IMR-90 (cell line): ENCODE data around the gene CETN3. TPM values are rescaled to one million over a fixed set of nuclear protein-coding genes. Genes with fewer than 3 reads are reported as not detected.

ENCODE experiments used
- ATAC-seq: fragments of 200-7000 bp; cut with Tn5 transposase; 2 replicates; pipeline ENCODE4 v1.9.1; 2020; ENCODE audit warnings: low read depth, mild to moderate bottlenecking, moderate library complexity
- BruUV-seq: library from RNA; stranded (reverse); fragments of 400-500 nt; replicated peaks from 2 replicates; lab custom pipeline; 2021; lab: Mats Ljungman, UMichigan
- CTCF ChIA-PET: fragments of 300-600 bp; formaldehyde crosslinking; extraction: SDS; loops from one replicate; lab custom pipeline; 2021; ENCODE audit warnings: antibody characterized with exemption; lab: Yijun Ruan, JAX
- POLR2A ChIA-PET: fragments of 300-600 bp; sonication (Branson Sonifier 250); formaldehyde crosslinking; loops from one replicate; lab custom pipeline; 2022; ENCODE audit warnings: antibody characterized with exemption; ENCODE audit not compliant: unreplicated experiment; lab: Charles Lee
- DNase-seq: peaks from one replicate; pipeline ENCODE4 v3.0.0; 2013
- H2AFZ ChIP-seq: replicated peaks from 2 replicates; pipeline ENCODE3; 2013; ENCODE audit warnings: low read length, mild to moderate bottlenecking; ENCODE audit not compliant: poor library complexity
- H2AK5ac ChIP-seq: 2 replicates; pipeline ENCODE4 v1.6.1; 2013; ENCODE audit warnings: low read depth, low read length, inconsistent platforms
- H2AK9ac ChIP-seq: replicated peaks from 2 replicates; pipeline ENCODE3; 2013; ENCODE audit warnings: mild to moderate bottlenecking, low read depth, low read length, moderate library complexity; ENCODE audit not compliant: poor library complexity
- H2BK120ac ChIP-seq: 2 replicates; pipeline ENCODE4 v1.6.1; 2013; ENCODE audit warnings: low read depth, low read length, inconsistent platforms
- H2BK15ac ChIP-seq: 3 replicates; pipeline ENCODE4 v1.6.1; 2013; ENCODE audit warnings: low read depth, low read length, inconsistent platforms
- H2BK20ac ChIP-seq: 2 replicates; pipeline ENCODE4 v1.6.1; 2013; ENCODE audit warnings: low read depth, mild to moderate bottlenecking, inconsistent platforms, low read length, moderate library complexity
- H2BK5ac ChIP-seq: 2 replicates; pipeline ENCODE4 v1.6.1; 2013; ENCODE audit warnings: mild to moderate bottlenecking, low read depth, low read length, inconsistent platforms; ENCODE audit not compliant: poor library complexity, severe bottlenecking
- H3K14ac ChIP-seq: replicated peaks from 2 replicates; pipeline ENCODE4 v1.6.1; 2013; ENCODE audit warnings: low read depth, low read length, inconsistent platforms
- H3K18ac ChIP-seq: 2 replicates; pipeline ENCODE4 v1.6.1; 2013; ENCODE audit warnings: low read depth, low read length, control low read depth
- H3K23ac ChIP-seq: 2 replicates; pipeline ENCODE4 v1.6.1; 2013; ENCODE audit warnings: low read depth, low read length, inconsistent platforms
- H3K27ac ChIP-seq: 2 replicates; pipeline ENCODE4 v1.5.1; 2013; ENCODE audit warnings: mild to moderate bottlenecking, control low read depth, low read length; ENCODE audit not compliant: insufficient read depth
- H3K27me3 ChIP-seq: 2 replicates; pipeline ENCODE4 v1.6.1; 2013; ENCODE audit warnings: low read length; ENCODE audit not compliant: control insufficient read depth, insufficient read depth
- H3K36me3 ChIP-seq: 2 replicates; pipeline ENCODE4 v1.6.1; 2013; ENCODE audit warnings: low read length, mixed read lengths; ENCODE audit not compliant: control insufficient read depth, insufficient read depth
- H3K4ac ChIP-seq: 2 replicates; pipeline ENCODE4 v1.6.1; 2013; ENCODE audit warnings: low read depth, low read length, inconsistent platforms
- H3K4me1 ChIP-seq: 2 replicates; pipeline ENCODE4 v1.6.1; 2013; ENCODE audit warnings: low read length, mixed read lengths; ENCODE audit not compliant: control insufficient read depth, insufficient read depth
- H3K4me2 ChIP-seq: 2 replicates; pipeline ENCODE4 v1.6.1; 2013; ENCODE audit warnings: low read depth, mild to moderate bottlenecking, control low read depth, low read length, moderate library complexity
- H3K4me3 ChIP-seq: 2 replicates; pipeline ENCODE4 v1.5.1; 2013; ENCODE audit warnings: low read depth, mild to moderate bottlenecking, control low read depth, low read length, moderate library complexity; ENCODE audit not compliant: insufficient read depth
- H3K56ac ChIP-seq: 2 replicates; pipeline ENCODE4 v1.6.1; 2013; ENCODE audit warnings: low read length, inconsistent platforms; ENCODE audit not compliant: insufficient read depth; ENCODE audit errors: extremely low read depth
- H3K79me1 ChIP-seq, 2 experiments: 2 replicates each; pipeline ENCODE4 v1.6.1; 2013; ENCODE audit warnings: low read length in 2 of 2, inconsistent platforms in 1 of 2, low read depth in 1 of 2
- H3K9ac ChIP-seq: 2 replicates; pipeline ENCODE4 v1.6.1; 2013; ENCODE audit warnings: low read depth, low read length, control low read depth
- H3K9me1 ChIP-seq: 2 replicates; pipeline ENCODE4 v1.6.1; 2013; ENCODE audit warnings: low read length, inconsistent platforms; ENCODE audit not compliant: insufficient read depth
- H3K9me3 ChIP-seq: 2 replicates; pipeline ENCODE4 v1.6.1; 2013; ENCODE audit warnings: low read length; ENCODE audit not compliant: control insufficient read depth, insufficient read depth
- H4K20me1 ChIP-seq: 2 replicates; pipeline ENCODE4 v1.6.1; 2013; ENCODE audit warnings: low read length, inconsistent platforms; ENCODE audit not compliant: insufficient read depth
- H4K5ac ChIP-seq: 2 replicates; pipeline ENCODE4 v1.6.1; 2013; ENCODE audit warnings: mild to moderate bottlenecking, low read depth, low read length, control low read depth
- H4K8ac ChIP-seq, 2 experiments: 2 replicates each; pipeline ENCODE4 v1.6.1; 2013; ENCODE audit warnings: low read depth in 2 of 2, low read length in 2 of 2, control low read depth in 1 of 2, inconsistent platforms in 1 of 2
- H4K91ac ChIP-seq: 2 replicates; pipeline ENCODE4 v1.6.1; 2013; ENCODE audit warnings: low read depth, low read length, inconsistent platforms; ENCODE audit not compliant: insufficient read depth
- BHLHE40 ChIP-seq: fragments of 150-350 bp; IDR thresholded peaks from 2 replicates; pipeline ENCODE4 v1.6.1; 2016; ENCODE audit warnings: mild to moderate bottlenecking, low read depth, low read length
- CEBPB ChIP-seq: IDR thresholded peaks from 2 replicates; pipeline ENCODE4 v1.6.1; 2012; ENCODE audit warnings: low read depth, low read length, improper control_type of control experiment
- CHD1 ChIP-seq: IDR thresholded peaks from 2 replicates; pipeline ENCODE4 v1.6.1; 2012; ENCODE audit warnings: low read depth, low read length, improper control_type of control experiment
- FOS ChIP-seq: fragments of 150-350 bp; IDR thresholded peaks from 2 replicates; pipeline ENCODE4 v1.6.1; 2016; ENCODE audit warnings: low read depth, low read length
- MAFK ChIP-seq: IDR thresholded peaks from 2 replicates; pipeline ENCODE4 v1.6.1; 2012; ENCODE audit warnings: low read depth, low read length, improper control_type of control experiment
- MAZ ChIP-seq: IDR thresholded peaks from 2 replicates; pipeline ENCODE4 v1.6.1; 2012; ENCODE audit warnings: low read depth, mild to moderate bottlenecking, low read length, improper control_type of control experiment, moderate library complexity, borderline replicate concordance
- MXI1 ChIP-seq: IDR thresholded peaks from 2 replicates; pipeline ENCODE4 v1.6.1; 2012; ENCODE audit warnings: low read depth, mild to moderate bottlenecking, low read length, moderate library complexity, borderline replicate concordance
- NFE2L2 ChIP-seq: fragments of 150-350 bp; IDR thresholded peaks from 2 replicates; pipeline ENCODE4 v1.6.1; 2016; ENCODE audit warnings: low read depth, mild to moderate bottlenecking, low read length
- POLR2A ChIP-seq: IDR thresholded peaks from 2 replicates; pipeline ENCODE4 v1.6.1; 2012; ENCODE audit warnings: mild to moderate bottlenecking, low read depth, low read length
- RAD21 ChIP-seq: IDR thresholded peaks from 2 replicates; pipeline ENCODE4 v1.6.1; 2012; ENCODE audit warnings: low read length, improper control_type of control experiment
- RCOR1 ChIP-seq: IDR thresholded peaks from 2 replicates; pipeline ENCODE4 v1.6.1; 2012; ENCODE audit warnings: mild to moderate bottlenecking, low read length, improper control_type of control experiment; ENCODE audit not compliant: insufficient replicate concordance
- RFX5 ChIP-seq: IDR thresholded peaks from 2 replicates; pipeline ENCODE4 v1.8.0; 2012; ENCODE audit warnings: low read depth, mild to moderate bottlenecking, low read length, moderate library complexity
- SMC3 ChIP-seq: fragments of 150-350 bp; IDR thresholded peaks from 2 replicates; pipeline ENCODE4 v1.6.1; 2016; ENCODE audit warnings: low read depth, mild to moderate bottlenecking, antibody characterized with exemption, low read length, moderate library complexity
- WGBS, 2 experiments: methylation state at CpG; one replicate each; pipeline versions ENCODE4 v1.1.5 to v1.1.7; 2013; ENCODE audit warnings: missing lambda C conversion rate in 2 of 2; ENCODE audit not compliant: insufficient read length in 1 of 2; ENCODE audit errors: extremely low coverage in 2 of 2; 5-methylcytosine and 5-hydroxymethylcytosine counted together
- dilution Hi-C: fragments of 300-500 bp; cut with HindIII; formaldehyde crosslinking; loops from one replicate; pipeline ENCODE4 v1.14.3; 2018; ENCODE audit warnings: low sequenced_read_pairs; ENCODE audit not compliant: unreplicated experiment
- in situ Hi-C: fragments of 300-500 bp; cut with MboI; formaldehyde crosslinking; loops from 3 replicates; pipeline ENCODE4 v1.14.3; 2019; ENCODE audit warnings: low sequenced_read_pairs, inconsistent platforms, mixed read lengths
- intact Hi-C: fragments of 100-400 bp; cut with micrococcal nuclease; formaldehyde crosslinking; loops from 2 replicates; pipeline ENCODE4 v1.10.0; 2022
- polyA plus RNA-seq, 3 experiments: library from polyadenylated mRNA; depleted of rRNA; stranded (reverse); fragments of >200 nt; gene quantifications; 2 replicates each; pipeline ENCODE4 v1.2.3, GENCODE V29; 2012; ENCODE audit warnings: low replicate concordance in 1 of 3
- total RNA-seq: library from RNA; depleted of rRNA; stranded (reverse); fragments of >200 nt; gene quantifications from 2 replicates; pipeline ENCODE4 v1.2.3, GENCODE V29; 2012
- TF ChIP-seq, protein P1 (sequence below): fragments of 150-350 bp; IDR thresholded peaks from 2 replicates; pipeline ENCODE4 v1.6.1; 2016; ENCODE audit warnings: low read depth, mild to moderate bottlenecking, low read length, moderate library complexity, borderline replicate concordance
- TF ChIP-seq, protein P2 (sequence below): fragments of 150-350 bp; IDR thresholded peaks from 2 replicates; pipeline ENCODE4 v1.6.1; 2017; ENCODE audit warnings: mild to moderate bottlenecking, antibody characterized with exemption, low read length, low read depth
- TF ChIP-seq, protein P3 (sequence below): conservative IDR thresholded peaks from 2 replicates; pipeline ENCODE4 v1.5.1; 2012; ENCODE audit warnings: mild to moderate bottlenecking, low read depth, low read length, improper control_type of control experiment

The CETN3 gene
- total and polyA plus RNA-seq, 2 of the 4 experiments (the other 2 are of a cell fraction): 1.1 to 6.5 TPM

DNA sequence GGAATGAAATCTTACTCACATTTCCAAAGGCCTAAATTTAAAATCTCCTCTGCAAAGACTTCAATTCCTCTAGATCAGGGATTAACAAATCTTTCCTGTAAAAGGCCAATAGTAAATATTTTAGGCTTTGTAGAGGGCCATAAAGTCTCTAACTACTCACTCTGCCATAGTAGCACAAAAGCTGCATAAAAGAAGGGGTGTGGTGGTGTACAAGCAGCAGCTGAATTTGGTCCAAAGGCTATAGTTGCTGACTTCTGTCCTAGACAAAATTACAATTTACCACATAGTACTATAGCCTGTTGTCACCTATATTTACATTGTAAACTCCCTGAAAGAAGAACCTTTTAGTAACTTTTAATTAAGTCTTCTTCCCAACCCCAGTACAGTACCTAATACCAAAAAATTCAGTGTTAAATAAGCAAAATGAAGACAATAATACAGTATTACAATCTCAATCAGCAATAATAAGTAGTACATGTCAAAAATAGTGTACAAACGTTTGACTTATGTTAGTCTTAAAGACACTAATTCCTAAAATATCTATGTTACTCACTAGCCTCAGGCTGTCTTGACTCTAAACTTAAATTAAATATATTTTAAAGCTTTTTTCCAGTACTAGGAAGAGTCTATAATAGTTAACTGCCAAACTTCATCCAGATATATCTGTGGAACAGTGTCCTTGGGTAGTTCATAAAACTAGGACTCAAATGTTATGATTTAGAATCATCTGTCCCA lies 6.9 kb downstream of the CETN3 start:
- Histone ChIP-seq H4K8ac (no peak overlapping the region), H2AK9ac (no peak overlapping the region), H3K4me1 (no peaks in the 10 kb centered on the region), H3K4me2 (no peak overlapping the region), H2AFZ (no peak overlapping the region), H3K56ac (no peak overlapping the region), H2BK5ac (no peak overlapping the region), H2BK15ac (no peak overlapping the region), H3K27me3 (no peaks in the 10 kb centered on the region), H2BK20ac (no peak overlapping the region), H3K27ac (no peak overlapping the region), H4K91ac (no peak overlapping the region), H2BK120ac (no peak overlapping the region), H3K18ac (no peak overlapping the region), H3K79me1 (peaks cover 0 to 3% of the 10 kb centered on the region in 2 experiments; a peak in 2 of 4 replicates), H3K9me1 (no peaks in the 10 kb centered on the region), H3K4me3 (no peak overlapping the region), H4K5ac (no peak overlapping the region), H4K20me1 (no peaks in the 10 kb centered on the region), H3K9ac (no peak overlapping the region), H3K36me3 (peaks cover 2% of the 10 kb centered on the region), H3K23ac (no peak overlapping the region), H2AK5ac (no peak overlapping the region), H3K4ac (no peak overlapping the region), H3K9me3 (no peaks in the 10 kb centered on the region), H3K14ac (no peak overlapping the region)
- ATAC-seq: no peak
- TF ChIP-seq RFX5 (no peak), FOS (no peak), RCOR1 (no peak), SMC3 (no peak), POLR2A (no peak), CHD1 (no peak), BHLHE40 (no peak), MAZ (no peak), MXI1 (no peak), RAD21 (no peak), MAFK (no peak), CEBPB (no peak), NFE2L2 (no peak)
- TF ChIP-seq, protein P1, sequence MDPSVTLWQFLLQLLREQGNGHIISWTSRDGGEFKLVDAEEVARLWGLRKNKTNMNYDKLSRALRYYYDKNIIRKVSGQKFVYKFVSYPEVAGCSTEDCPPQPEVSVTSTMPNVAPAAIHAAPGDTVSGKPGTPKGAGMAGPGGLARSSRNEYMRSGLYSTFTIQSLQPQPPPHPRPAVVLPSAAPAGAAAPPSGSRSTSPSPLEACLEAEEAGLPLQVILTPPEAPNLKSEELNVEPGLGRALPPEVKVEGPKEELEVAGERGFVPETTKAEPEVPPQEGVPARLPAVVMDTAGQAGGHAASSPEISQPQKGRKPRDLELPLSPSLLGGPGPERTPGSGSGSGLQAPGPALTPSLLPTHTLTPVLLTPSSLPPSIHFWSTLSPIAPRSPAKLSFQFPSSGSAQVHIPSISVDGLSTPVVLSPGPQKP: no peak
- TF ChIP-seq, protein P2, sequence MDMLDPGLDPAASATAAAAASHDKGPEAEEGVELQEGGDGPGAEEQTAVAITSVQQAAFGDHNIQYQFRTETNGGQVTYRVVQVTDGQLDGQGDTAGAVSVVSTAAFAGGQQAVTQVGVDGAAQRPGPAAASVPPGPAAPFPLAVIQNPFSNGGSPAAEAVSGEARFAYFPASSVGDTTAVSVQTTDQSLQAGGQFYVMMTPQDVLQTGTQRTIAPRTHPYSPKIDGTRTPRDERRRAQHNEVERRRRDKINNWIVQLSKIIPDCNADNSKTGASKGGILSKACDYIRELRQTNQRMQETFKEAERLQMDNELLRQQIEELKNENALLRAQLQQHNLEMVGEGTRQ: no peak
- TF ChIP-seq, protein P3, sequence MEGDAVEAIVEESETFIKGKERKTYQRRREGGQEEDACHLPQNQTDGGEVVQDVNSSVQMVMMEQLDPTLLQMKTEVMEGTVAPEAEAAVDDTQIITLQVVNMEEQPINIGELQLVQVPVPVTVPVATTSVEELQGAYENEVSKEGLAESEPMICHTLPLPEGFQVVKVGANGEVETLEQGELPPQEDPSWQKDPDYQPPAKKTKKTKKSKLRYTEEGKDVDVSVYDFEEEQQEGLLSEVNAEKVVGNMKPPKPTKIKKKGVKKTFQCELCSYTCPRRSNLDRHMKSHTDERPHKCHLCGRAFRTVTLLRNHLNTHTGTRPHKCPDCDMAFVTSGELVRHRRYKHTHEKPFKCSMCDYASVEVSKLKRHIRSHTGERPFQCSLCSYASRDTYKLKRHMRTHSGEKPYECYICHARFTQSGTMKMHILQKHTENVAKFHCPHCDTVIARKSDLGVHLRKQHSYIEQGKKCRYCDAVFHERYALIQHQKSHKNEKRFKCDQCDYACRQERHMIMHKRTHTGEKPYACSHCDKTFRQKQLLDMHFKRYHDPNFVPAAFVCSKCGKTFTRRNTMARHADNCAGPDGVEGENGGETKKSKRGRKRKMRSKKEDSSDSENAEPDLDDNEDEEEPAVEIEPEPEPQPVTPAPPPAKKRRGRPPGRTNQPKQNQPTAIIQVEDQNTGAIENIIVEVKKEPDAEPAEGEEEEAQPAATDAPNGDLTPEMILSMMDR: no peak
- DNase-seq: peak; percentile 1
- dilution Hi-C loops: no loop called here
- intact Hi-C loops: no loop called here
- no TSS peak for BruUV-seq
- CTCF ChIA-PET: no interaction called here
- POLR2A ChIA-PET: no interaction called here
- no CpG with 5 or more reads among the region's 1 CpG for WGBS, 2 experiments
- in situ Hi-C loops: no loop called here
